ENCODE data around the gene DPEP2NB.
"Not testable (repeated sequence)": the region's sequence is repeated elsewhere in the genome, so short reads cannot be mapped to it uniquely, and the experiment has no call there.

DPEP2NB gene

DNA sequence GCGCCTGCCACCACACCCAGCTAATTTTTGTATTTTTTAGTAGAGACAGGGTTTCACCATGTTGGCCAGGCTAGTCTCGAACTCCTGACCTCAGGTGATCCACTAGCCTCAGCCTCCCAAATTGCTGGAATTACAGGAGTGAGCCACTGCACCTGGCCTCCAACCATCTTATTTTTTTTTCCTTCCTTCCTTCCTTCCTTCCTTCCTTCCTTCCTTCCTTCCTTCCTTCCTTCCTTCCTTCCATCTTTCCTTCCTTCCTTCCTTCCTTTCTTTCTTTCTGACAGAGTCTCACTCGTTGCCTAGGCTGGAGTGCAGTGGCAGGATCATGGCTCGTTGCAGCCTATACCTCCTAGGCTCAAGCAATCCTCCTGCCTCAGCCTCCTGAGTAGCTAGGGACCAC, 5.8 kb downstream of the DPEP2NB start:
- DNase-seq, result not testable (repeated sequence)

DNA sequence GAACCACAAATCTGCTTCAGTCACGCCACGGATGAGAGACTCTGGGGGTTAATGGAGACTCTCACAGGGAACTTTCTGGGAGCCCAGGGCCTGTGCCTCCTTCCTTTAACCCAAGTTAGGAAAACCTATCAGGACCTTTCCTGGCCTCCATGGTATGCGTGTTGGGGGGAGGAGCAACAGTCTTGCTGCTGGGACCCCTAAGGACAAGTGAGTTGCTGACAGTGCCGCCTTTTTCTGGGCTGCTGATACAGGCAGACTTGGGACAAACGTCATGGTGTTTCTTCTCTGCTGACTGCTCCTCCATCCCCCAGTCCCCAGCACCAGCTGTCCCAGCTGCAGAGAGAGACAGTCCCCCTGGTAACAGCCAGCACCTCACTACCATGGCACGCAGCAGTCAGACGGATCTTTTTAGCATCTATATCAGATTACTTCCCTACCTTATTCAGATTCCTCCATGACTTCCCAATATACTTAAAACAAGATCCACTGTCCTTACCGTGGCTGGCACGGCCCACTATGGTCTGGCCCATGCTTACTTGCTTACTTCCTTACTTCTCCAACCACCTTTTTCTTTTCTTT, 6.5 kb downstream of the DPEP2NB start:
- DNase-seq, result no peak

DNA sequence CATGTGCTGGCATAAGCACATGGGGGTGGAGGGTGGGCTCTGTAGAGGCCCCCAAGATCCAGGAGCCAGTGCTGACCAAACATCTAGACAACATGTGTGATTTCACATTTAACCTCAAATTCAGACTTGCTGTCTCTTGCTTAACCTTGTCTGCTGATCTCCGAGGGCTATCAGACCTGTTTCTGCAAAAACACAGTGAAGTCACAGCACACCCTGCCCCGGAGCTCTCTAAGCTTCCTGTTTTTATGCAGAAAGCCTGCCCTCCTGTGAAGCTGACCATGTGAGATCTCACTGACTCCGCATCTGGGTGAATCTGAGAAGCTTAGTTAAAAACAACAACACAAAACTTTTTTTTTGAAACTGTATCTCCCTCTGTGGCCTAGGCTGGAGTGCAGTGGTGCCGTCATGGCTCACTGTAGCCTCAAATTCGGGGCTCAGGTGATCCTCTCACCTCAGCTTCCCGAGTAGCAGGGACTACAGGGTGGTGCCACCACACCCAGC, 9.9 kb downstream of the DPEP2NB start:
- DNase-seq, result peak; percentile 84 to 87 (median 85)

DNA sequence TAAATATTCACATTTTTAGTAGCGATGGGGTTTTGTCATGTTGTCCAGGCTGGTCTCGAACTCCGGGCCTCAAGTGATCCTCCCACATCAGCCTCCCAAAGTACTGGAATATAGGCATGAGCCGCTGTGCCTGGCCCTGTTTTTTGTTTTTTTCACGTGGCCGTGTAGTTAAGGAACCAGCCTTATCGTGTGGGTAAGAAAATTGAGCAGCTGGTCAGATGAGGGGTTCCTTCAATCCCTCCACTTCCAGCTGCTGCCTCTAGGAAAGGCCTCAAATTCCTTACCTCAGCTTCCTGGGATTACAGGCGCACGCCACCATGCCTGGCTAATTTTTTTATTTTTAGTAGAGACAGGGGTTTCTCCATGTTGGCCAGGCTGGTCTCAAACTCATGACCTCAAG, 10.5 kb downstream of the DPEP2NB start:
- no peak for DNase-seq

DNA sequence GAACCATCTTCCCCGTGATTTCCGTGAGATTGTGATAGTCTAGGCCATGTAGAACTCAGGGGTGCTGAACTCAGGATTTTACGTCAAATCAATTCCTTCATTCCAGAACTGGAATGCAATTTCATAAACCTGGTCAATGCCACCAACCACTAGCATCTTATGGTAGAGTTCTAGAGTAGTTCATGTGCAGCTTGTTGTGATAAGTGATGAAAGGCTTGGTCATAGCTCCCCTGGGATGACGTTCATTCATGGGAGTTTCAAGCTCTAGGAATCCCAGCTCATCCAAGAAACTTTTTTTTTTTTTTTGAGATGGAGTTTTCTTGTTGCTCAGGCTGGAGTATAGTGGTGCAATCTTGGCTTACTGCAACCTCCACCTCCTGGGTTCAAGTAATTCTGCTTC, 12.7 kb downstream of the DPEP2NB start:
- no peak for DNase-seq

DNA sequence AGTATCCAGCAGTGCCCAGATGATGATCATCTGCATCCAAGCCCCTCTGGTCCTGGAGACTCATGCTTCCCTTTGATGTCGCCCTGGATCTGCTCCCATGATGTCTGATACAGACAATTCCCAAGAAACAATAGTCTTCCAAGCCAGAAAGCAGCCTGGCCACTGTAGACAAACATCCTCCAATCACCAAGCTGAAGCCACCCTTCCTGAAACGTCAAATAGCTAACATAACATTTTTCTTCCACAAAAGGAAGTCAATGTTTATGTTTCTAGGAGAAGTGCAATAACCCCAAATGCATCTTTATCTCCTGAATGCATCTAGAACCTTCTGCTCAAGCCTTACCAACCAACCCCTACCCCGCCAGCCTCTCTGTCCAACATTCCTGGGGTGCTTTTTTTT, 15.3 kb downstream of the DPEP2NB start:
- no peak for DNase-seq

DNA sequence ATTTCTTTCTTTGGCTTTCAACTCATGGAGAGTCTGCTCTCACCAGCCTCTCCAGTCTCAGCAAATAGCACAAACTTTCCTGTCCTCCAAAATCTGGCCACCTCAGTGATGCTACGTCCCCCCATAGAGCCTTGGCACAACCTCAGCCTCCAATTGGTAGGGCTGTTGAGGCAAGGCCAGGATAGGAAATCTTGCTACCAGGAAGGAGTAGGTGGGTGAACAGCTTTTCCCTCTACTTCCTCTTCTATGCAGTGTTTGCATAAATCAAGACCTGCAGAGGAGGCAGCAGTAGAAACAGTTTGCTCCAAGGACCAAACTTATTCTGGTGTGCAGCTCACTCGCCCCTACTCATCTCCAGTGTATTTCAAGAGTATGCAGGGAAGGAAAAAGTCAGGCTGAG, 15.7 kb downstream of the DPEP2NB start:
- DNase-seq, result peak; percentile 55 to 60 (median 57)

DNA sequence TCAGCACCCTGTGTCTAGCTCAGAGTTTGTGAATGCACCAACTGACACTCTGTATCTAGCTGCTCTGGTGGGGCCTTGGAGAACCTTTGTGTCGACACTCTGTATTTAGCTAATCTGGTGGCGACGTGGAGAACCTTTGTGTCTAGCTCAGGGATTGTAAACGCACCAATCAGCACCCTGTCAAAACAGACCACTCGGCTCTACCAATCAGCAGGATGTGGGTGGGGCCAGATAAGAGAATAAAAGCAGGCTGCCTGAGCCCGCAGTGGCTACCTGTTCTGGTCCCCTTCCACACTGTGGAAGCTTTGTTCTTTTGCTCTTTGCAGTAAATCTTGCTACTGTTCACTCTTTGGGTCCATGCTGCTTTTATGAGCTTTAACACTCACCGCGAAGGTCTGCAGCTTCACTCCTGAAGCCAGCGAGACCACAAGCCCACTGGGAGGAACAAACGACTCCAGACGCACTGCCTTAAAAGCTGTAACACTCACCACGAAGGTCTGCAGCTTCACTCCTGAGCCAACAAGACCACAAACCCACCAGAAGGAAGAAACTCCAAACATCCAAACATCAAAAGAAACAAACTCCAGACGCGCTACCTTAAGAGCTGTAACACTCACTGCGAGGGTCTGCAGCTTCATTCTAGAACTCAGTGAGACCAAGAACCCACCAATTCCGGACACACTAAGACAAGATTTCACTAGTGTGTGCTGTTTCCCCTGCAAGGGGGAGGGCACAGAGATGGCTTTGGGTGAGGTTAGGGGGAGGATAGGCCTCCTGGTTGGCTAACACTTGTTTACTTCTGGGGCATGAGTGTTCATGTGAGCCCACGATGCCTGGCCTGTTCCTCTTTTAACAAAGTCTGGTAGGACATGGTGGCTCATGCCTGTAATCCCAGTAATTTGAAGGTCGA, 16.7 kb downstream of the DPEP2NB start, which contains the start of gene DPEP2:
DPEP2 (minus strand) TSS at position 706 of the 910 bp plus-strand sequence. CDS start 6,272 bp downstream, outside the sequence.
- peak; percentile 80 to 84 (median 84) for DNase-seq

DNA sequence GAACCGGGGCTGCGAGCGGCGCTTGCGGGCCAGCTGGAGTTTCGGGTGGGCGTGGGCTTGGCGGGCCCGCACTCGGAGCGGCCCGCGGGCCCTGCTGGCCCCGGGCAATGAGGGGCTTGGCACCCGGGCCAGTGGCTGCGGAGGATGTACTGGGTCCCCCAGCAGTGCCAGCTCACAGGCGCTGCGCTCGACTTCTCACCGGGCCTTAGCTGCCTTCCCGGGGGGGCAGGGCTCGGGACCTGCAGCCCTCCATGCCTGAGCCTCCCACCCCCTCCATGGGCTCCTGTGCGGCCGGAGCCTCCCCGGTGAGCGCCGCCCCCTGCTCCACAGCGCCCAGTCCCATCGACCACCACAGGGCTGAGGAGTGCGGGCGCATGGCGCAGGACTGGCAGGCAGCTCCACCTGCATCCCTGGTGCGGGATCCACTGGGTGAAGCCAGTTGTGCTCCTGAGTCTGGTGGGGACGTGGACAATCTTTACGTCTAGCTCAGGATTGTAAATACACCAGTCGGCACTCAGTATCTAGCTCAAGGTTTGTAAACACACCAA, 17.4 kb downstream of the DPEP2NB start:
- DNase-seq, result not testable (repeated sequence)

DNA sequence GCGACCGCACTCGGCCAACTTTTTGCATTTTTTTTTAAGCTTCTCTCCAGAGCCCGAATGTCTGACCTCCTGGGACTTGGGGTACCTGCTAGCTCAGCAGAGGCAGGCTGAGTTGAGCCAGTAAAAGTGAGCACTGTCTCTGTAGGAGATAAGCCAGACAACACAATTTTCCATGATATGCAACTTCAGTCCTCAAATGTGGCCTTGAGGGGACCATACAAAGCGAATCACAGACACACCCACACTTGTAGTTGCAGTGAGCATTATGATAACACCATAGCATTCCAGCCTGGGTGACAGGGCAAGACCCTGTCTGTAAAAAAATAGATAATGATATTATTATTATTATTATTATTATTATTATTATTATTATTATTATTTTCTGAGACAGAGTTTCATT, 19.0 kb downstream of the DPEP2NB start:
- no peak for DNase-seq

DNA sequence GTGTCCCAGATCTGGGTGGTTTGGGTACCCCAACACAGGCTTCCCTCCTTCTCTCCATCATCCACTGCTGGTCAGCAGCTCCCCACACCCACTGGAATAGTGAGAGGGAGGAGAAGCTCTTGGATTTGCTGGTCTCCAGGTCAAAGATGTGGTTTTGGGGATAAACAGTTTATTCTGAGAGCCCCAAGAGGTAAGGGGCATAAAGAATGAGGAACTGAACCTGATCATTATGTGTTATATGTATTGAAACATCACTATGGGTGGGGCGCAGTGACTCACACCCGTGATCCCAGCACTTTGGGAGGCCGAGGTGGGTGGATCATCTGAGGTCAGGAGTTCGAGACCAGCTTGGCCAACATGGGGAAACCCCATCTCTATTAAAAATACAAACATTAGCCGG, 20.3 kb downstream of the DPEP2NB start:
- peak; percentile 55 to 65 (median 58) for DNase-seq

DNA sequence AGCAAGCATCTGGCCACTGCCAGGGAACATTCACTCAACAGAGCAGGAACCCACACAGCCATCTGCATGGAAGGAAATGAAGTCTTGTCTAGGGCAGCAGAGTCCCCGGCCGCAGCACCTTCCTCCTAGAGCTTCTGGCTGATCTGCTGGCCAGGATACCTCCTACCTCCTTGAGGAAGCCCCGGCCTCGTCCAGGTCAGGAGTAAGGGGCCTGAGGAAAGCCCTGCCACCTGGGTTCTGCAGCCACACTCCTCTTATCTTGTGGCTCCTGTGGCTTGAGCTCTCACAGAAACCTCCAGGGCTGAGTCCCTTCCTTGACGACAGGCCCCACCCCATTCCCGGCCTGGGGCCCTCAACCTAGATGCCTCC, 21.7 kb downstream of the DPEP2NB start:
- DNase-seq, result not testable (repeated sequence)

DNA sequence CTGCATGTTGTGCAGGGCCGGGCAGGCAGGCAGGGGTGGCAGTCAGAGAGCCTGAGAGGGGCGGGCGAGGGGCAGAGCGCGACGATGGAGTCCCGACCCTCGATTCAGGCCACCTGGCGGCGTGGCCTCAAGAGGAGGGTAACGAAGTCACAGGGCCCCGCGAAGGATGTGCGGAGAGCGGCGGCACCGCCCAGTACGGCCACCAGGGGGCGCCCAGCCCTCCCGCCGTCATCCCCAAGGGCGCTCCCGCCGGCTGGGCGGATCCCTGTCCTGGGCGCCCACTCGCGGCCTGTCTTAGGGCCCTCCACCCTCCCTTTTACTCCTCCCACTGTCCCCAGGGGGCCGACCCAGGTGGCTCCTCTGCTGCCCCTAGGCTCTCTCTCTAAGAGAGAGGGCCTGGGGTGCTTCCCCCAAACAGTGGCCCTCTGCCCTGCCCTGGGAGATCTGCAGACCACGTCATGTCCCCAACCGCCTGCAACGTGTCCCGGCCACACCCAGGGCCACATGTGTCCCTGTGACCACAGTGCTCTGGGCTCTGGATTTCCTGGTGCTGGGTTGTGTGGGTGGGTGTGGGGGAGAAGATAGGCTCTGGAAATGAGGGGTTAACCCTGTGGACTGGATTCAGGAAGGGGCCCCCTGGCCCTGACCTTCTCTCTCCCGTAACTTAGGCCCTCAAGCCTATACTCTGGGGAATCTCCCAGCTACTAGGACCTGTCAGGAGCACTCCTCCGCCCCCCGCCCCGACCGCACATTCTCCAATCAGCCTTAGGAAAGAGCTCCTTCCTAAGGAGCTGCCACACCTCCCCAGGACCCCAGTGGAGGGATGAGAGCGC, 22.3 kb downstream of the DPEP2NB start:
- DNase-seq, result peak; percentile 84 to 94 (median 89)

DNA sequence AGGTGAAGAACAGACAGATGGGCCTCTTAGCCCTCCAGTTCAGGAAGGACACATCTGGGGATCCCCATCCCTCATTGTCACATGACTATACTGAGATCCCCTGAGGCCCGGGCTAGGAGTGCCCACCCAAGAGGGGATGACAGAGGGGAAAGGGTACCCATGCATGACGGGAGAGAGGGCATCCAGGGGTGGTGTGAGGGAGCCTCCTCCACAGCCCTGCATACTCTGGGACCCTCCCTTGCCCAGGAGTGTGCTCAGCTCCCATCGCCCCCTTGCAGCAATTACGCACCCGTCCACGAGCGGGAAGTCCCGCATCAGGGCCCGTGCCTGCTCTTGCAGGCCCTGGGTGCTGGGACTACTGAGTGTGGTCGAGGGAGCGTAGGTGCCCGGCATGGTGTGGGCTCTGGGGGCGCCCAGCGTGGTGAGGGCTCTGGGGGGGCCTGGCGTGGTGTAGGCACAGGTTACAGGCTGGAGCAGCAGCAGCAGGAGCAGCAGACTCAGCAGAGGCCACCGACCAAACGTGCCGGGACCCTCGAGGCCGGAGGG, 23.0 kb downstream of the DPEP2NB start:
- DNase-seq, result no peak

DNA sequence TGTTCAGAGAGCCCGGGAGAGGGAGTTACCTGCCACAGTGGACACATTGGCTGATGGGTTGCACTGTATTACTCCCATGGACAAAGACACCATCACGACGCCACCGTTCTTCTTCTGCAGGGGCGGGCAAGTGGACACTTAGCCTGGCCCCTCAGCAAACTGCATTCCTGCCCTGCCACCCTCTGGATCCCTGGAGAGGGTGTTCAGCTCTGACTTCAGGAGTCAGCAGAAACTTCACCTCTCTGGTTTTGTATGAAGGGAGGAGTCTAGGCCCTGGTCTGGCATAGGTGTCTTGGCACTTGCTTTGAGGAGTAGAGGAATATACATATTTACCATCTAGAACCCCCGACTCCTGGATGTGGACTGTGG, 25.7 kb downstream of the DPEP2NB start:
- DNase-seq, result no peak

DNA sequence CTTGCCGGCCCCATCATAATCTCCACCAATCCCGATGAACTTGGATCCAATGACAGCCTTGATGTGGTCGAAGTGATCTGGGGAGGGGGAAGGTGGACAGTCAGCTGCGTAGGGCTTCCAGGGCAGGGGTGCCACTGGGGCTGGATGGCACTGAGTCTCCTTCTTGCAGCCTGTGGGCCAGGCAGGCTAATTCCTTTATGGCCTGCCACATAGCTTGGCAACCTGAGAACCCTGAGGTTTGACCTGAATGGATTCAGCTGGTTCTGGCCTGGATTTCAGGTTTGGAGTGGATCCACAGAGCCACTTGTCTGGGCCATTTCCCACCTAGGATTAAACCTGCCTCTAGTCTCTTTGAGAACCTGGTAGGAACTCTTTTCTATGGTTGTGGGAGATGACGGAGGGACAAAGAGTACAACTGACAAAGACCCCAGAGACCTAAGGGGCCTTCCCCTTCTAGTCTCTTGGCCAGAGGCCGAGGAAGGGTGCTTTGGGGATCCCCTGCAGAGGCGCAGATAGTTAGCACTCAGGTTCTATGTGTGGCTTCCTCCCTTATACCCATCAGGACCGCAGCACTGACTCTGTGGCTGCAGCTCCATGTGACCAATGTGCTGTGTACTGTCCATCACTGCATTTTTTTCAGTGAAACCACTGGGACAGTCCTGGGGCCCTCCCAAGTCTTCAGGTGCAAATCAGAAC, 26.2 kb downstream of the DPEP2NB start:
- DNase-seq, result no peak

DNA sequence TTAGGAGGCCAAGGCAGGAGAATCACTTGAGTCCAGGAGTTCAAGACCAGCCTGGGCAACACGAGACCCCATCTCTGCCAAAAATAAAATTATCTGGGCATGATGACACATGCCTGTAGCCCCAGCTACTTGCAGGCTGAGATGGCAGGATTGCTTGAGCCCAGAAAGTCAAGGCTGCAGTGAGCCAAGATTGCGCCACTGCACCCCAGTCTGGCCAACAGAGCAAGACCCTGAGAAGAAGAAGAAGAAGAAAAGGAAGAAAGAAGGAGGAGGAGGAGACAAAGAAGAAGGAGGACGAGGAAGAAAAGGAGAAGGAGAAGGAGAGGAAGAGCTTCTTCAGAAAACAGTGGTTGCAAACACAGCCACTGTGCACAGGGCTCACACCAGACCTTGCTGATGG, 27.0 kb downstream of the DPEP2NB start:
- DNase-seq, result no peak

DNA sequence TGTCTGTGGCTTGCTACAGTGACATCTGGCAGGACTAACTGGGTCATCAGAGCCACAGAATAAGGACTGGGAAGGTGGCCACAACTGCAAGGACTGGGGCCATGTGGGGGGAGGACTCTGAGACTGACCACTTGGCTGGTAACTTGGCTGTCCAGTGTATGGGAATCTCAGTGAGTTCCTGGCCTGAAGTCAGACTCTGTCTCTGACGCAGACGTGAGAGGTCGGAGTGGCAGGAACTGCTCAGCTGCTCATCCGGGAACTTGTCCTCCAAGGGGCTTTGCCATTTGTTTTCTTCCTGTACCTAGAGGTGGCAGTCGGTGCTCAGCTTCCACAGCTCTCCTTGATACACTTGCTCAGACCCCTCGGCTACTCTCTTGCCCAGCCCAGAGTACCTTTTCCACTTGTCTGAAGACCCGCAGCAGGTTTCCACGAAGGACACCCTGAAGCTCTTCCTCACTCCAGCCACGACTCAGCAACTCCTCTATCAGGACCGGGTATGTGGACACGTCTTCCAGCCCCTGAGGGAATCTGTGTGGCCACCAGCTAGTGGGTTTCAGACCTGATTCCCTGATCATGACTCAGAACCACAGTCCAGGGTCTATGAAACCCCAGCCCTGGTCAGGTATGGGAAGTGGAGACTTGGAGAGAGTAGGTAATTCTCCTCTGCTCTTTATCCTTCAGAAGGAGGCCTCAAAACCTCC, 28.1 kb downstream of the DPEP2NB start:
- DNase-seq, result no peak

DNA sequence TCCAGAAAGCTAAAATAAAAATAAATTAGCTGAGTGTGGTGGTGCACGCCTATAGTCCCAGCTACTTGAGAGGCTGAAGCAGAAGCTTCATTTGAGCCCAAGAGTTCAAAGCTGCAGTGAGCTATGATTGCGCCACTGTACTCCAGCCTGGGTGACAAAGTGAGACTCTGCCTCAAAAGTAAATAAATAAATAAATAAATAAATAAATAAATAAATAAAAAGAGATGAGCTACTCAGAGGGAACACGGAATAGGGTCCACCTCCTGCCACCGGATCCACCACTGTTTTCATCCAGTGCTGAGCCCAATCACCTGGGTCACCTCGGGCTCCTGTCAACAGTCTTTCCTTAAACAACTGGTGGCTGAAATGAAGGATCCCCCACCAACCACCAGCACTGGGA, 28.8 kb downstream of the DPEP2NB start:
- DNase-seq, result no peak

DNA sequence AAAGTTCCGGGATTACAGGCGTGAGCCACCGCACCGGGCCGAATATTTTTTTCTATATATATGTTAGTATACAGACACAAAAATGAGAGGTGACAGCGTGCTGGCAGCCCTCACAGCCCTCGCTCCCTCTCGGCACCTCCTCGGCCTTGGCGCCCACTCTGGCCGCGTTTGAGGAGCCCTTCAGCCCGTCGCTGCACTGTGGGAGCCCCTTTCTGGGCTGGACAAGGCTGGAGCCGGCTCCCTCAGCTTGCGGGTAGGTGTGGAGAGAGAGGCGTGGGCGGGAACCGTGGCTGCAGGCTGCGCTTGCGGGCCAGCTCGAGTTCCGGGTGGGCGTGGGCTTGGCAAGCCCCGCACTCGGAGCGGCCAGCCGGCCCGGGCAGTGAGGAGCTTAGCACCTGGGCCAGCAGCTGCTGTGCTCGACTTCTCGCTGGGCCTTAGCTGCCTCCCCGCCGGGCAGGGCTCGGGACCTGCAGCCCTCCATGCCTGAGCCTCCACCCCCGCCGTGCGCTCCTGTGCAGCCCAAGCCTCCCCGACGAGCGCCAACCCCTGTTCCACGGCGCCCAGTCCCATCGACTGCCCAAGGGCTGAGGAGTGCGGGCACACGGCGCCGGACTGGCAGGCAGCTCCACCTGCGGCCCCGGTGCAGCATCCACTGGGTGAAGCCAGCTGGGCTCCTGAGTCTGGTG, 33.6 kb downstream of the DPEP2NB start:
- DNase-seq, result no peak

Data from suppressor macrophage treated with lipopolysaccharide for 1 hour (primary cell).